OCI-LY7 (cell line): Measurements from ENCODE around the gene CNTN5. TPM values are rescaled to one million over a fixed set of nuclear protein-coding genes. Genes with fewer than 3 reads are reported as not detected.

Experiments
- BruUV-seq: library from RNA; stranded (reverse); fragments of 400-500 nt; replicated peaks from 2 replicates; lab custom pipeline; 2021; lab: Mats Ljungman, UMichigan
- CTCF ChIA-PET: fragments of 300-600 bp; sonication (Branson Sonifier 250); formaldehyde crosslinking; loops from one replicate; lab custom pipeline; 2022; ENCODE audit warnings: antibody characterized with exemption; ENCODE audit not compliant: unreplicated experiment; lab: Charles Lee
- POLR2A ChIA-PET: fragments of 300-600 bp; sonication (Branson Sonifier 250); formaldehyde crosslinking; loops from one replicate; lab custom pipeline; 2022; ENCODE audit warnings: antibody characterized with exemption; lab: Charles Lee
- DNase-seq: peaks from one replicate; pipeline ENCODE4 v3.0.0-alpha.2; 2015; ENCODE audit warnings: low spot score
- H2AFZ ChIP-seq: fragments of 200-600 bp; sonication (generic), shearing (Covaris generic); 2 replicates; pipeline ENCODE4 v1.6.1; 2014; ENCODE audit warnings: mild to moderate bottlenecking, antibody characterized with exemption, low read length, moderate library complexity
- H3K27ac ChIP-seq: fragments of 200-600 bp; sonication (generic); 2 replicates; pipeline ENCODE4 v1.5.1; 2014; ENCODE audit warnings: mixed run types, low read depth, mild to moderate bottlenecking, moderate library complexity, low read length, inconsistent platforms; ENCODE audit not compliant: poor library complexity, severe bottlenecking
- H3K36me3 ChIP-seq: fragments of 200-600 bp; sonication (generic); 2 replicates; pipeline ENCODE4 v1.6.1; 2014; ENCODE audit warnings: mild to moderate bottlenecking, antibody characterized with exemption, low read length, moderate library complexity, mixed read lengths; ENCODE audit not compliant: insufficient read depth
- H3K4me1 ChIP-seq: fragments of 200-600 bp; sonication (generic); 2 replicates; pipeline ENCODE4 v1.5.1; 2014; ENCODE audit warnings: mild to moderate bottlenecking, low read length; ENCODE audit not compliant: insufficient read depth, poor library complexity, severe bottlenecking
- H3K4me2 ChIP-seq: fragments of 200-600 bp; sonication (generic); 2 replicates; pipeline ENCODE4 v1.6.1; 2014; ENCODE audit warnings: mild to moderate bottlenecking, low read length
- H3K4me3 ChIP-seq: fragments of 200-600 bp; sonication (generic); 2 replicates; pipeline ENCODE4 v1.5.1; 2014; ENCODE audit warnings: mild to moderate bottlenecking, low read depth, low read length; ENCODE audit not compliant: poor library complexity, severe bottlenecking
- H3K79me2 ChIP-seq: fragments of 200-600 bp; sonication (generic); 2 replicates; pipeline ENCODE4 v1.6.1; 2016; ENCODE audit warnings: low read depth, mild to moderate bottlenecking, low read length, moderate library complexity, mixed read lengths; ENCODE audit not compliant: insufficient read depth
- H3K9me2 ChIP-seq: fragments of 200-600 bp; sonication (generic); 2 replicates; pipeline ENCODE4 v1.6.1; 2016; ENCODE audit warnings: mild to moderate bottlenecking, low read length, mixed read lengths; ENCODE audit not compliant: insufficient read depth
- H3K9me3 ChIP-seq: fragments of 200-600 bp; sonication (generic); 2 replicates; pipeline ENCODE4 v1.6.1; 2014; ENCODE audit warnings: mild to moderate bottlenecking, mixed run types, low read length, mixed read lengths
- H4K20me1 ChIP-seq: fragments of 200-600 bp; sonication (generic); 2 replicates; pipeline ENCODE4 v1.6.1; 2014; ENCODE audit warnings: mild to moderate bottlenecking, antibody characterized with exemption, low read length, moderate library complexity, mixed read lengths; ENCODE audit not compliant: insufficient read depth
- EZH2phosphoT487 ChIP-seq: fragments of 200-600 bp; sonication (generic); IDR thresholded peaks from 2 replicates; pipeline ENCODE4 v1.6.1; 2018; ENCODE audit warnings: low read depth, borderline replicate concordance, mild to moderate bottlenecking, mixed run types, antibody characterized with exemption, low read length, moderate library complexity, mixed read lengths
- intact Hi-C: fragments of 100-400 bp; cut with micrococcal nuclease; formaldehyde crosslinking; loops from one replicate; pipeline ENCODE4 v1.10.0; 2022; ENCODE audit not compliant: unreplicated experiment
- total RNA-seq, 2 experiments: library from RNA; depleted of rRNA in 1 of 2; stranded (reverse); fragments of >200 nt in 1 of 2; shearing (Covaris generic) in 1 of 2; gene quantifications; 2 replicates each; pipeline ENCODE4 v1.2.3, GENCODE V29; 2014 to 2022
- TF ChIP-seq, protein P1 (sequence below): fragments of 200-600 bp; sonication (generic); conservative IDR thresholded peaks from 2 replicates; pipeline ENCODE4 v1.5.1; 2014; ENCODE audit warnings: mild to moderate bottlenecking, antibody characterized with exemption, low read length, moderate library complexity, mixed read lengths

Gene CNTN5
- total RNA-seq, 2 experiments from 2014 or later, result not detected

DNA sequence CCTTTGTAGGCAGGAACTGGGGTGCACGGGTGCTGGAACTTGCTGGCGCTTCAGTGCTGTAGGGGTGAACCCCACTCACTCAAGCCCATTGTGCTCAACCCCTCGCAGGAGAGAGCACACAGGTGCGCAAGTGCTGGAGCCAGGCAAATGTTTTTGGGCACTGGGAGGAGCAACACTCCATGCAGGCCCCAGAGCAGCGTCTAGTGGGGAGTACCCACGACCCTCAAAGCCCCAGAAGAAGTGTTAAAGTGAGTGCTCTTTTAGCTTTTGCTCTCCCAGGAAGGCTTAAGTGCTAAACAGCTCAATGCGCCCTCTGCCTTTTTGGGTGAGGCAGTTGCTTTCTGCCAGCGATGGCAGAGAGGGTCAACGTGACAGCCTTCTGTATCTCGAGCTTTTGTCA, 1384.2 kb downstream of the CNTN5 start:
- H3K79me2 ChIP-seq, result no peaks in the 10 kb centered on the region
- no peaks in the 10 kb centered on the region for H3K4me1 ChIP-seq
- H3K9me2 ChIP-seq, result no peaks in the 10 kb centered on the region
- intact Hi-C loops, result no loop called here
- H3K4me2 ChIP-seq, result no peak overlapping the region
- H3K9me3 ChIP-seq, result no peaks in the 10 kb centered on the region
- no peaks in the 10 kb centered on the region for H4K20me1 ChIP-seq
- TF ChIP-seq, protein P1, sequence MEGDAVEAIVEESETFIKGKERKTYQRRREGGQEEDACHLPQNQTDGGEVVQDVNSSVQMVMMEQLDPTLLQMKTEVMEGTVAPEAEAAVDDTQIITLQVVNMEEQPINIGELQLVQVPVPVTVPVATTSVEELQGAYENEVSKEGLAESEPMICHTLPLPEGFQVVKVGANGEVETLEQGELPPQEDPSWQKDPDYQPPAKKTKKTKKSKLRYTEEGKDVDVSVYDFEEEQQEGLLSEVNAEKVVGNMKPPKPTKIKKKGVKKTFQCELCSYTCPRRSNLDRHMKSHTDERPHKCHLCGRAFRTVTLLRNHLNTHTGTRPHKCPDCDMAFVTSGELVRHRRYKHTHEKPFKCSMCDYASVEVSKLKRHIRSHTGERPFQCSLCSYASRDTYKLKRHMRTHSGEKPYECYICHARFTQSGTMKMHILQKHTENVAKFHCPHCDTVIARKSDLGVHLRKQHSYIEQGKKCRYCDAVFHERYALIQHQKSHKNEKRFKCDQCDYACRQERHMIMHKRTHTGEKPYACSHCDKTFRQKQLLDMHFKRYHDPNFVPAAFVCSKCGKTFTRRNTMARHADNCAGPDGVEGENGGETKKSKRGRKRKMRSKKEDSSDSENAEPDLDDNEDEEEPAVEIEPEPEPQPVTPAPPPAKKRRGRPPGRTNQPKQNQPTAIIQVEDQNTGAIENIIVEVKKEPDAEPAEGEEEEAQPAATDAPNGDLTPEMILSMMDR, result no peak
- TF ChIP-seq EZH2phosphoT487, result no peak
- no peak overlapping the region for H2AFZ ChIP-seq
- H3K27ac ChIP-seq, result no peak overlapping the region
- H3K4me3 ChIP-seq, result no peak overlapping the region
- ChIA-PET CTCF (no interaction called here), POLR2A (interaction anchor here (0.5 kb wide), 1 partner anchor 195 kb away, joined by 3 read pairs; no protein-coding TSS in a partner anchor)
- H3K36me3 ChIP-seq, result no peaks in the 10 kb centered on the region
- BruUV-seq, result no TSS peak
- no peak for DNase-seq
